HG03196 (cell line): Measurements from ENCODE around the gene FNDC1.

Experiments
- ATAC-seq: cut with Tn5 transposase; IDR thresholded peaks from one replicate; pipeline ENCODE4 v1.9.1; 2021; ENCODE audit not compliant: unreplicated experiment

Gene FNDC1

GRCh38 chr6:159305159-159305558 lies 136.0 kb downstream of the FNDC1 start:
- ATAC-seq, result no peak

GRCh38 chr6:159305804-159306537 lies 136.8 kb downstream of the FNDC1 start:
- no peak for ATAC-seq

GRCh38 chr6:159307246-159307790 lies 138.1 kb downstream of the FNDC1 start:
- ATAC-seq, result no peak

GRCh38 chr6:159308198-159308597 lies 139.0 kb downstream of the FNDC1 start:
- ATAC-seq, result no peak

- no peak for ATAC-seq
Measured at GRCh38 chr6:159309723-159310122, 140.5 kb downstream of the FNDC1 start.

- ATAC-seq, result no peak
Measured at GRCh38 chr6:159311618-159312017, 142.4 kb downstream of the FNDC1 start.

- no peak for ATAC-seq
Measured at GRCh38 chr6:159312206-159312605, 143.0 kb downstream of the FNDC1 start.

- no peak for ATAC-seq
Measured at GRCh38 chr6:159313018-159313417, 143.8 kb downstream of the FNDC1 start.

- no peak for ATAC-seq
Measured at GRCh38 chr6:159315562-159315961, 146.4 kb downstream of the FNDC1 start.

GRCh38 chr6:159317430-159317829 lies 148.2 kb downstream of the FNDC1 start:
- ATAC-seq, result no peak

- ATAC-seq, result no peak
Measured at GRCh38 chr6:159321267-159321666, 152.1 kb downstream of the FNDC1 start.
